HepG2 (cell line): ENCODE results near the gene CHST11. TPM values are rescaled to one million over a fixed set of nuclear protein-coding genes. Genes with fewer than 3 reads are reported as not detected.
A peak's percentile ranks its signal among the peaks of the same experiment; 100 is the strongest.

Source experiments
- ATAC-seq: fragments of 200-7000 bp; cut with Tn5 transposase; 3 replicates; pipeline ENCODE4 v1.9.1; 2020; ENCODE audit warnings: mild to moderate bottlenecking, moderate library complexity
- BruUV-seq: library from RNA; stranded (reverse); fragments of 400-500 nt; replicated peaks from 2 replicates; lab custom pipeline; 2021; lab: Mats Ljungman, UMichigan
- CTCF ChIA-PET: fragments of 300-600 bp; formaldehyde crosslinking; extraction: SDS; loops from one replicate; lab custom pipeline; 2021; ENCODE audit warnings: low total read pairs, inconsistent platforms, low intra/inter-chr PET ratio; lab: Yijun Ruan, JAX
- POLR2A ChIA-PET: fragments of 350-600 bp; sonication (Branson Sonifier 250); formaldehyde crosslinking; loops from one replicate; lab custom pipeline; 2020; ENCODE audit warnings: antibody characterized with exemption, inconsistent platforms; lab: Yijun Ruan, JAX
- DNase-seq: peaks from one replicate; pipeline ENCODE4 v3.0.0-alpha.2; 2015; ENCODE audit warnings: low spot score
- FAIRE-seq: peaks from 3 replicates; lab custom pipeline; 2011; peaks lifted over from hg19 to GRCh38; lab: Jason Lieb, UNC
- H2AFZ ChIP-seq: one replicate; pipeline ENCODE4 v1.6.1; 2011; ENCODE audit warnings: low read length, inconsistent platforms
- H3K27ac ChIP-seq: fragments of 300-600 bp; 3 replicates; pipeline ENCODE4 v1.8.0; 2011; ENCODE audit warnings: mixed run types, mild to moderate bottlenecking, mixed read lengths, low read length, inconsistent platforms; ENCODE audit not compliant: insufficient read depth; ENCODE audit errors: extremely low read length
- H3K27me3 ChIP-seq, 2 experiments: fragments of 200-600 bp in 1 of 2; 2 replicates in 1 of 2; 3 replicates in 1 of 2; pipeline versions ENCODE4 v1.6.0 to v1.8.0; 2011; ENCODE audit warnings: low read length in 2 of 2, mild to moderate bottlenecking in 2 of 2, moderate library complexity in 2 of 2, inconsistent platforms in 1 of 2; ENCODE audit not compliant: insufficient read depth in 2 of 2, control insufficient read depth in 1 of 2
- H3K36me3 ChIP-seq, 2 experiments: fragments of 200-600 bp in 1 of 2; replicated peaks in 1 of 2; 2 replicates in 1 of 2; 3 replicates in 1 of 2; pipeline versions ENCODE4 v1.5.1 to v1.8.0; 2011; ENCODE audit warnings: low read length in 2 of 2, inconsistent platforms in 1 of 2; ENCODE audit not compliant: insufficient read depth in 2 of 2, control insufficient read depth in 1 of 2
- H3K4me1 ChIP-seq: 2 replicates; pipeline ENCODE4 v1.5.1; 2012; ENCODE audit warnings: low read length, inconsistent platforms; ENCODE audit not compliant: insufficient read depth
- H3K4me2 ChIP-seq: 2 replicates; pipeline ENCODE4 v1.6.0; 2011; ENCODE audit warnings: low read depth, low read length, inconsistent platforms
- H3K4me3 ChIP-seq, 3 experiments: fragments of 200-600 bp in 1 of 3; sonication (generic), shearing (Covaris generic) in 1 of 3; replicated peaks in 1 of 3; 2 replicates each; pipeline ENCODE4 v1.5.1; 2011 to 2016; ENCODE audit warnings: low read length in 3 of 3, inconsistent platforms in 2 of 3, low read depth in 2 of 3, mild to moderate bottlenecking in 2 of 3, control low read depth in 1 of 3, mixed read lengths in 1 of 3; ENCODE audit not compliant: insufficient read depth in 1 of 3
- H3K79me2 ChIP-seq: one replicate; pipeline ENCODE4 v1.6.1; 2011; ENCODE audit warnings: low read length, inconsistent platforms; ENCODE audit not compliant: insufficient read depth
- H3K9ac ChIP-seq: 2 replicates; pipeline ENCODE4 v1.6.0; 2011; ENCODE audit warnings: mild to moderate bottlenecking, low read depth, low read length, inconsistent platforms; ENCODE audit not compliant: insufficient read depth
- H3K9me3 ChIP-seq: 2 replicates; pipeline ENCODE4 v1.5.1; 2012; ENCODE audit warnings: mild to moderate bottlenecking, low read length
- H4K20me1 ChIP-seq: 2 replicates; pipeline ENCODE4 v1.6.0; 2011; ENCODE audit warnings: inconsistent platforms, mild to moderate bottlenecking, low read length, moderate library complexity; ENCODE audit not compliant: insufficient read depth
- BHLHE40 ChIP-seq: IDR thresholded peaks from 2 replicates; pipeline ENCODE4 v1.6.1; 2011; ENCODE audit warnings: low read length, improper control_type of control experiment
- FOXK2 ChIP-seq: fragments of 450-650 bp; IDR thresholded peaks from 2 replicates; pipeline ENCODE4 v1.6.1; 2016
- ISL2 ChIP-seq: sonication (generic); formaldehyde crosslinking; IDR thresholded peaks from 2 replicates; pipeline ENCODE4 v1.5.0; 2020; ENCODE audit warnings: missing genetic modification reagents
- SIN3B ChIP-seq: fragments of 150-350 bp; IDR thresholded peaks from 2 replicates; pipeline ENCODE4 v1.6.1; 2014; ENCODE audit warnings: low read length
- SNAPC5 ChIP-seq: sonication (generic); formaldehyde crosslinking; IDR thresholded peaks from 2 replicates; pipeline ENCODE4 v1.8.1; 2023; ENCODE audit warnings: mild to moderate bottlenecking, missing genetic modification reagents, borderline replicate concordance
- XRCC5 ChIP-seq: fragments of 200-400 bp; formaldehyde crosslinking; optimal IDR thresholded peaks from 2 replicates; pipeline ENCODE3; 2017; ENCODE audit warnings: mild to moderate bottlenecking, low read length
- ZBTB8A ChIP-seq: sonication (generic); formaldehyde crosslinking; IDR thresholded peaks from 2 replicates; pipeline ENCODE4 v1.4.0; 2020; ENCODE audit warnings: mild to moderate bottlenecking, low read depth, missing genetic modification reagents, borderline replicate concordance
- ZNF18 ChIP-seq: sonication (generic); formaldehyde crosslinking; IDR thresholded peaks from 2 replicates; pipeline ENCODE4 v1.8.0; 2022; ENCODE audit warnings: mild to moderate bottlenecking, missing genetic modification reagents; ENCODE audit not compliant: insufficient replicate concordance
- ZNF768 ChIP-seq: sonication (generic); formaldehyde crosslinking; IDR thresholded peaks from 2 replicates; pipeline ENCODE4 v1.4.0; 2020; ENCODE audit warnings: missing genetic modification reagents
- ZSCAN12 ChIP-seq: sonication (generic); formaldehyde crosslinking; IDR thresholded peaks from 2 replicates; pipeline ENCODE4 v1.9.0; 2021; ENCODE audit warnings: mild to moderate bottlenecking, missing genetic modification reagents
- WGBS: methylation state at CpG from one replicate; pipeline ENCODE4 v1.1.6; 2017; ENCODE audit warnings: low lambda C conversion rate; 5-methylcytosine and 5-hydroxymethylcytosine counted together
- in situ Hi-C: cut with HindIII; loops from 2 replicates; pipeline ENCODE4 v1.10.0; 2017; ENCODE audit warnings: low pct_unique_long_range_greater_than_20kb; ENCODE audit not compliant: extremely low pct_ligation_motif_present
- intact Hi-C: fragments of 100-400 bp; cut with micrococcal nuclease; formaldehyde crosslinking; loops from one replicate; pipeline ENCODE4 v1.10.0; 2022; ENCODE audit not compliant: unreplicated experiment
- polyA plus RNA-seq, 8 experiments: library from polyadenylated mRNA; depleted of rRNA in 3 of 8; stranded (reverse) in 7 of 8; unstranded in 1 of 8; fragments of >200 nt; fragmentation: Illumina TruSeq in 4 of 8; extraction: Trizol in 4 of 8; gene quantifications; 2 replicates each; pipeline versions ENCODE4 v1.2.1 to v1.2.3, GENCODE V29; 2011 to 2016; ENCODE audit warnings: low read depth in 4 of 8, missing spikeins in 1 of 8, mixed read lengths in 1 of 8; ENCODE audit not compliant: insufficient read depth in 1 of 8
- total RNA-seq, 5 experiments: library from RNA; depleted of rRNA; stranded (reverse); fragments of >200 nt; fragmentation: Illumina TruSeq; extraction: Trizol; gene quantifications; 2 replicates each; pipeline ENCODE4 v1.2.3, GENCODE V29; 2016; ENCODE audit warnings: low read depth in 1 of 5

The CHST11 gene
- total and polyA plus RNA-seq, 2 of the 13 experiments (the other 11 are each of a cell fraction or from before 2014, with no cell fraction given): 0.15 TPM; not detected in 1

GRCh38 chr12:104662203-104662602, 205.5 kb downstream of the CHST11 start:
- Histone ChIP-seq H3K4me1 (no peaks in the 10 kb centered on the region), H3K4me2 (no peak overlapping the region), H3K36me3 (no peaks in the 10 kb centered on the region), H2AFZ (no peak overlapping the region), H3K27ac (no peak overlapping the region), H3K4me3 (no peak overlapping the region), H3K79me2 (no peaks in the 10 kb centered on the region), H3K27me3 (peaks cover 1 to 28% of the 10 kb centered on the region in 2 experiments; a peak in 3 of 5 replicates), H4K20me1 (no peaks in the 10 kb centered on the region), H3K9ac (no peak overlapping the region), H3K9me3 (no peaks in the 10 kb centered on the region)
- POLR2A ChIA-PET: no interaction called here
- 6% methylated on average over 6 of the region's 6 CpGs for WGBS
- intact Hi-C loops (no loop called here), in situ Hi-C loops (no loop called here)
- no peak for ATAC-seq
- DNase-seq: no peak
- CTCF ChIA-PET: no interaction called here
- peak; percentile 37; the same call in 1 of the 2 replicates for TF ChIP-seq ZNF768
- no peak for TF ChIP-seq SIN3B
- BruUV-seq: no TSS peak
- no peak for FAIRE-seq

GRCh38 chr12:104662908-104663307, 206.2 kb downstream of the CHST11 start:
- intact Hi-C loops (no loop called here), in situ Hi-C loops (no loop called here)
- no peaks in the 10 kb centered on the region for H3K9me3 ChIP-seq
- no peak for DNase-seq
- CTCF ChIA-PET: no interaction called here
- FAIRE-seq: no peak
- no peak overlapping the region for H3K4me3 ChIP-seq
- no peak overlapping the region for H3K27ac ChIP-seq
- H3K79me2 ChIP-seq: no peaks in the 10 kb centered on the region
- no peaks in the 10 kb centered on the region for H3K4me1 ChIP-seq
- BruUV-seq: no TSS peak
- H4K20me1 ChIP-seq: no peaks in the 10 kb centered on the region
- no peak overlapping the region for H2AFZ ChIP-seq
- H3K9ac ChIP-seq: no peak overlapping the region
- no peak overlapping the region for H3K4me2 ChIP-seq
- WGBS: 33% methylated on average over 9 of the region's 9 CpGs
- no peaks in the 10 kb centered on the region for H3K36me3 ChIP-seq
- no peak for ATAC-seq
- peaks cover 1 to 27% of the 10 kb centered on the region in 2 experiments; a peak in 3 of 5 replicates for H3K27me3 ChIP-seq
- TF ChIP-seq BHLHE40 (no peak), ZSCAN12 (no peak), ZNF18 (no peak), XRCC5 (no peak), SNAPC5 (CRISPR knock-in tag) (no peak), ISL2 (CRISPR knock-in tag) (no peak), ZBTB8A (CRISPR knock-in tag) (no peak), FOXK2 (no peak)
- TF ChIP-seq, all 625 proteins: peak for 0
- POLR2A ChIA-PET: no interaction called here
